GM20000 (cell line): ENCODE results near the gene CNPY1.

ENCODE experiments used
- DNase-seq: peaks from one replicate; pipeline ENCODE4 v3.0.0; 2012; ENCODE audit warnings: low spot score
- CTCF ChIP-seq: IDR thresholded peaks from 2 replicates; pipeline ENCODE4 v1.5.1; 2012; ENCODE audit warnings: mild to moderate bottlenecking, control low read depth; ENCODE audit errors: extremely low read depth, missing control alignments

The CNPY1 gene

DNA sequence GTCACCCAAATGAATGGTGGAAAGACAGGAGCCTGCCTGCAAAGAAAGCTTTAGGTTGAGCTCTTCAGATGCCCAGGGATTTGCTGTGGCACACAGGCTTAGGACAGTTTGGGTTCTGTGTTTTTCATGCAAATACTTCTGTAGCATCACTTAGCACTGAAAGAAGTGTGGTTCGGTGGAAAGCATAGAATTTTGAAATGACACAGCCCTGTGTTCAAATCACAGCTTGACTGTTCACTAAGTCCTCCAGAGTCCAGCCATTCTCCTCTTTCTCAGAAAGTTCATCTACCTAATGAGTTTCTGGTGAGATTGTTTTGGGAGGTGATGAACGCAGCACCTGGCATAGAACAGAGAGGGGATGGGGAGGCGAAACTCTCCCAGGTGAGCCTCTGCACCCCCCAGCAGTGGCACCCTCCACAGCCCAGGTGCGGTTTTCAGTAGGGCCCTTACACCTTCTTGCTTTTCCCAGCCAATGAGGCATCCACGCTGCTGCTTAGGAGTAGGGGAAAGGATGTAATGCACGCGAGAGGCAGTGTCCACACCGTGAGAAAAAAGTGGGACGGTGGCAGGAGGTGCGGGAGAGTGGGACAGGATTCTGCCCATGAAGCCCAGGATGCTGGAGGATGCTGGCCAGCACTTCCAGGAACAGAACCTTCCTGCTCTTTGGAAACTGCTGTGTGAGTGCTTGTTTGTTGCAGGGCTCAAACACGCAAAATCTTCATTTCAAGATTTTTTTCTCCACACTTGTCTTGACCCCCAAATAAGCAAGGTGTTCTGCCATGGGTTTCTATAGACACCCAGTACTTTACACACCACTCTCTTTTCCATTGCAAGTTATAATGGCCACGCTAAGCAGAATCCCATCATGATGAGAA lies 76.8 kb downstream of the CNPY1 start:
- no peak for DNase-seq
- TF ChIP-seq CTCF, result no peak

- no peak for TF ChIP-seq CTCF
Observed at GRCh38 chr7:155468785-155469148, 77.6 kb downstream of the CNPY1 start.

DNA sequence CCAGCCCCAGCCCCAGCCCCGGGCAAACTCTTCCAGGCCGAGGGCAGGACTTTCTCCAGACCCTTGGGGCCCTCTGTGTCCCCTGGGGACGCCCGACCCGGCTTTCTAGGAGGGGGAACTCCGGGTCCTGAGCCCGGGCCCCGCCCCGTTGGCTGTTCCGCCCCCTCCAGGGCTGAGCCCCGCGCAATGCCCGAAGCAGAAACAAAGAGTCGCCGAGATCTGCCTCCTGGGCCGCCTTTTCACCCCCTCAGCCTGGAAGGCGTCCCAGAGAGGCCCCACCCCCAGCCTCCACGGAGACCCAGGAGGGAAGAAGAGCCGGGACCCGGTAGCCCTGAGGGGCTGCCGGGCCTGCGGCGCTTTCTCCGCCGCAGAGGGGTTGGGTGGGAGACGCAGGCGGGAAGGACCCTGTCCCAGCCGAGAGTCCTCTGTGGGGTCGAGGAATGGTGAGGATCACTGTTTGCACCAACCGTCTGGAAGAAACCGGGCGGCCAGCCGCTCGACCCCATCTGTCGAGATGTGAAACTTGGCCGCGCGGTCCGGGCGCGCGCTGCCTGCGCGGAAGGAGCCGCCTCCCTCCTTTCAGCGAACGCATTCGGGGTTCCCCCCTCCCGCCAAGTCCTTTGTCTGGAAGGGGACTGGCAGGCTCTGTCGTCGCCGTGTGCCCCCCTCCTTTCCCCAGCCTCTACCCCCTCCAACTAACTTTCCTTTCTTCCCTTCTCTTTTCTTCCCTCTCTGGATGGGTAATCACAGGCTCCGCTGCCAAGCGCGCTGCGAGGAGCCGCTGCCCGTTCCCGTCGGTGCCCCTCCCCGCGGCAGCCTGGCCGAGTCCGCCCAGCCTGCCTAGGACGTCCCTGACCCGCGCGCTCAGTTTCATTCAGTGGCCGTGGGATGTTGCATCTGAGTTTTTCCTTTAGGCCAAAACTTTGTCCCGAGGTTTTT lies 78.2 kb downstream of the CNPY1 start:
- no peak for TF ChIP-seq CTCF

More at GRCh38 chr7:155468785-155469148, 77.6 kb downstream of the CNPY1 start:
- DNase-seq, result no peak

DNA sequence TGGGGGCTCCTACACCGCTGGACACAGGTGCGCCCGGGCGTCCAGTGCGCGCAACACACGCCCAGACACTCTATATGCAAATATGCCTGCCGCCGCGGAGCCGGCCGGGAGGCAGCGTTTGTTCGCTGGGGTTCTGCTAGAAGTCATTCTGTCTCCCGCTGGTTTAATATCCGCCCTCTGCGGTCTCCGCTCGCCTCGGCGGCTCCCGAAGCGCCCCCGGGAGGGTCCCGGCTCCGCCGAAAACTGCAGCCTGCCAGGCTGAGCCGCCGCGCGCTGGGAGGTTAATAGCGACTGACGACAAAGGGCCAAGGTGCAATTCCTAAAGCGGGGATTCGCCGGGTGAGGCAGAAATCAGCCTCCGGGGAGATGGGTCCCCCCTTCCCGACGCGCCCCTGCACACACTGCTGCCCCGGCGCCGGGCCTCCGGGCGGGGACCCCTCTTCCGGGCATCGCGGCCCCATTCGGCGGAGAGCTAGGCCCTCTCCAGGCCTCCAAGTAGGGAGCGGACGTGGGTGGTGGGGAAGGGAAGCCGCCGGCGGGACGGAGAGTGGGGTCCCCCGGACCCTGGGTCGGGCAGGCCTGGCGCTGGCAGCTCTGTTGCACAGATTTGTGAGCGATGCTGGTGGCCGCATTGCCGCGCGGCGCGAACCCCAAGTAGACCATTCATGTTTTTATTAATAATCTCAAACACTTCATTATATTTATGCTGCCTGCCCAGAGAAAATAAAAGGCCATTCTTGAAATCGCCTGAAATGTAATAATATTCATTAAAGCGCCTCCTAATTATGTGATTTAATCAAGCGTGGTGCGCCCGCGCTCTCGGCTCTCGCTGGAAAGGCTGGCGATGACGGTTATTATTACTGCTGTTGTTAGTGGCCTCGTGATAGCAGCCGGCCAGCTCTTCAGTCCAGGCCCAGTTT lies 79.3 kb downstream of the CNPY1 start:
- DNase-seq, result peak; percentile 59

More for the DNA sequence above, 78.2 kb downstream of the CNPY1 start:
- DNase-seq, result peak; percentile 56

GRCh38 chr7:155466142-155466813 lies 80.1 kb downstream of the CNPY1 start:
- DNase-seq, result no peak
- TF ChIP-seq CTCF, result no peak

More for the DNA sequence above, 79.3 kb downstream of the CNPY1 start:
- no peak for TF ChIP-seq CTCF

- no peak for TF ChIP-seq CTCF
- DNase-seq, result no peak
Observed at GRCh38 chr7:155465761-155466141, 80.6 kb downstream of the CNPY1 start.
